SH-SY5Y (cell line): Measurements from ENCODE around the gene ISM1.

ENCODE experiments used
- GATA2 ChIP-seq: IDR thresholded peaks from 2 replicates; pipeline ENCODE4 v1.6.1; 2011; ENCODE audit warnings: mild to moderate bottlenecking, low read depth, low read length
- GATA3 ChIP-seq: IDR thresholded peaks from 2 replicates; pipeline ENCODE4 v1.6.1; 2011; ENCODE audit warnings: low read depth, mild to moderate bottlenecking, low read length, moderate library complexity

DNA sequence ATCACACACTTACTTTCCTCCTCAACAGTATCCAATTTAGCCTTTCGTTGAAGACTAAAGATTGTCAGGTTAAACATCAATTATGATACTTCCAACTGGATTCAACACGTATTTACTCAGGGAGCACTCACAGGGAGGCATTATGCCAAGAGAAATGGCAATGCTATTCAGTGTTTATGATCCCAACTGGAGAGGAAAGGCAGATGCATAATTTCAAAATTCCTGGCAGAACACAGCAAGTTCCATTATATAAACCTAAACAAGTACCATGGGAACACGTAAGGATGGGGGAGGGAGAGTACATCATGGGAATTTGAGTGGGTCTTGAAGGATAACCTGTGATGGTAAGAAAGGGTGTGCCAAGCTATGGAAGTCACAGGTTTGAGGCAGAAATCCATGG, 112.7 kb downstream of the ISM1 start:
- TF ChIP-seq GATA2 (no peak), GATA3 (no peak)
